Stimulated activated CD4-positive, alpha-beta T cell treated with anti-CD3 and anti-CD28 coated beads, Interleukin-2, amount 100 ng/mL, for 48 hours (primary cell): Measurements from ENCODE around the gene KIF24.
"Not testable (repeated sequence)": the region's sequence is repeated elsewhere in the genome, so short reads cannot be mapped to it uniquely, and the experiment has no call there.

ENCODE experiments used
- DNase-seq, 2 donors: peaks; one replicate each; pipeline ENCODE4 v3.0.0-alpha.2; 2020

The KIF24 gene

GRCh38 chr9:34326690-34327089 lies 2.4 kb downstream of the KIF24 start:
- DNase-seq: no peak

GRCh38 chr9:34322899-34323591 lies 6.0 kb downstream of the KIF24 start:
- no peak for DNase-seq

GRCh38 chr9:34321451-34321850 lies 7.6 kb downstream of the KIF24 start:
- DNase-seq: no peak

- DNase-seq: no peak
Observed at GRCh38 chr9:34318163-34318790, 10.8 kb downstream of the KIF24 start.

GRCh38 chr9:34317436-34317835 lies 11.6 kb downstream of the KIF24 start:
- no peak for DNase-seq

- no peak for DNase-seq
Observed at GRCh38 chr9:34311499-34312185, 17.4 kb downstream of the KIF24 start.

GRCh38 chr9:34310215-34310614 lies 18.9 kb downstream of the KIF24 start:
- DNase-seq: no peak

- DNase-seq: not testable (repeated sequence)
Observed at GRCh38 chr9:34308316-34308715, 20.8 kb downstream of the KIF24 start.

- not testable (repeated sequence) for DNase-seq
Observed at GRCh38 chr9:34301064-34301463, 28.0 kb downstream of the KIF24 start.

GRCh38 chr9:34292552-34292951 lies 36.5 kb downstream of the KIF24 start:
- no peak for DNase-seq

GRCh38 chr9:34291423-34291822 lies 37.6 kb downstream of the KIF24 start:
- no peak for DNase-seq

GRCh38 chr9:34291023-34291422 lies 38.0 kb downstream of the KIF24 start:
- DNase-seq: no peak

GRCh38 chr9:34289159-34289558 lies 39.9 kb downstream of the KIF24 start:
- no peak for DNase-seq

- no peak for DNase-seq
Observed at GRCh38 chr9:34282096-34282495, 47.0 kb downstream of the KIF24 start.

GRCh38 chr9:34279411-34279810 lies 49.7 kb downstream of the KIF24 start:
- DNase-seq: no peak
